Glutamatergic neuron (in vitro differentiated cells): ENCODE measurements around the gene SUMO3. TPM values are rescaled to one million over a fixed set of nuclear protein-coding genes. Genes with fewer than 3 reads are reported as not detected.

Experiments used
- DNase-seq: peaks from one replicate; pipeline ENCODE4 v3.0.0; 2022
- H3K27ac Mint-ChIP-seq: one replicate; pipeline ENCODE4 v1.8.0; 2020; ENCODE audit warnings: mild to moderate bottlenecking, mixed read lengths, inconsistent platforms; ENCODE audit not compliant: unreplicated experiment
- H3K27me3 Mint-ChIP-seq: one replicate; pipeline ENCODE4 v1.8.0; 2020; ENCODE audit warnings: mild to moderate bottlenecking, moderate library complexity, mixed read lengths, inconsistent platforms; ENCODE audit not compliant: unreplicated experiment
- H3K36me3 Mint-ChIP-seq: one replicate; pipeline ENCODE4 v1.8.0; 2020; ENCODE audit warnings: mild to moderate bottlenecking, mixed read lengths, inconsistent platforms; ENCODE audit not compliant: unreplicated experiment
- H3K4me1 Mint-ChIP-seq: one replicate; pipeline ENCODE4 v1.8.0; 2020; ENCODE audit warnings: mild to moderate bottlenecking, low read depth, mixed read lengths, inconsistent platforms; ENCODE audit not compliant: unreplicated experiment
- H3K4me3 Mint-ChIP-seq: one replicate; pipeline ENCODE4 v1.8.0; 2020; ENCODE audit warnings: mild to moderate bottlenecking, mixed read lengths, inconsistent platforms; ENCODE audit not compliant: unreplicated experiment
- H3K9me3 Mint-ChIP-seq: one replicate; pipeline ENCODE4 v1.8.0; 2020; ENCODE audit warnings: mild to moderate bottlenecking, moderate library complexity, mixed read lengths, inconsistent platforms; ENCODE audit not compliant: unreplicated experiment
- CTCF ChIP-seq: fragments of 200-600 bp; sonication (generic); IDR thresholded peaks from one replicate; pipeline ENCODE4 v1.5.0; 2021; ENCODE audit not compliant: partially characterized antibody, unreplicated experiment
- total RNA-seq: library from RNA; stranded (reverse); fragmentation: NEBNext Ultra II Directional; extraction: Animal tissue kit (Norgen Biotek cat#: 25700); gene quantifications from one replicate; pipeline ENCODE4 v1.2.1, GENCODE V29; 2021; ENCODE audit not compliant: unreplicated experiment

Gene SUMO3
- total RNA-seq, 1 donor from 2014 or later: 63.5 TPM

GRCh38 chr21:44855572-44855971, 37.7 kb upstream of the SUMO3 start:
- Mint-ChIP-seq H3K4me1 (peaks cover 30% of the 10 kb centered on the region), H3K36me3 (no peaks in the 10 kb centered on the region), H3K27ac (peak overlapping the region; percentile 88), H3K9me3 (peaks cover 8% of the 10 kb centered on the region), H3K4me3 (no peak overlapping the region), H3K27me3 (peaks cover 10% of the 10 kb centered on the region)
- no peak for TF ChIP-seq CTCF
- DNase-seq: no peak

- peaks cover 10% of the 10 kb centered on the region for H3K27me3 Mint-ChIP-seq
- no peaks in the 10 kb centered on the region for H3K36me3 Mint-ChIP-seq
- peaks cover 6% of the 10 kb centered on the region for H3K9me3 Mint-ChIP-seq
- DNase-seq: no peak
- peak overlapping the region; percentile 68 for H3K27ac Mint-ChIP-seq
- peaks cover 28% of the 10 kb centered on the region for H3K4me1 Mint-ChIP-seq
- H3K4me3 Mint-ChIP-seq: no peak overlapping the region
- no peak for TF ChIP-seq CTCF
Measured at GRCh38 chr21:44854664-44855446, 37.0 kb upstream of the SUMO3 start.

- H3K36me3 Mint-ChIP-seq: no peaks in the 10 kb centered on the region
- no peak overlapping the region for H3K4me3 Mint-ChIP-seq
- DNase-seq: no peak
- H3K27me3 Mint-ChIP-seq: peaks cover 10% of the 10 kb centered on the region
- H3K4me1 Mint-ChIP-seq: peaks cover 25% of the 10 kb centered on the region
- H3K9me3 Mint-ChIP-seq: peaks cover 6% of the 10 kb centered on the region
- no peak for TF ChIP-seq CTCF
- H3K27ac Mint-ChIP-seq: no peak overlapping the region
Measured at GRCh38 chr21:44854391-44854663, 36.5 kb upstream of the SUMO3 start.

GRCh38 chr21:44853601-44854390, 35.9 kb upstream of the SUMO3 start:
- peaks cover 20% of the 10 kb centered on the region for H3K4me1 Mint-ChIP-seq
- no peak for DNase-seq
- H3K4me3 Mint-ChIP-seq: no peak overlapping the region
- TF ChIP-seq CTCF: no peak
- no peaks in the 10 kb centered on the region for H3K36me3 Mint-ChIP-seq
- peaks cover 5% of the 10 kb centered on the region for H3K9me3 Mint-ChIP-seq
- H3K27ac Mint-ChIP-seq: peak overlapping the region; percentile 33
- peaks cover 10% of the 10 kb centered on the region for H3K27me3 Mint-ChIP-seq
